Stimulated activated CD8-positive, alpha-beta memory T cell treated with anti-CD3 and anti-CD28 coated beads, Interleukin-15, amount 100 ng/mL, for 24 hours (primary cell): Measurements from ENCODE around the gene LRTM1.

ENCODE experiments used
- DNase-seq: peaks from one replicate; pipeline ENCODE4 v3.0.0-alpha.2; 2020; ENCODE audit warnings: low read depth

LRTM1 gene

GRCh38 chr3:54939557-54940300 lies 11.9 kb upstream of the LRTM1 start:
- DNase-seq: no peak

DNA sequence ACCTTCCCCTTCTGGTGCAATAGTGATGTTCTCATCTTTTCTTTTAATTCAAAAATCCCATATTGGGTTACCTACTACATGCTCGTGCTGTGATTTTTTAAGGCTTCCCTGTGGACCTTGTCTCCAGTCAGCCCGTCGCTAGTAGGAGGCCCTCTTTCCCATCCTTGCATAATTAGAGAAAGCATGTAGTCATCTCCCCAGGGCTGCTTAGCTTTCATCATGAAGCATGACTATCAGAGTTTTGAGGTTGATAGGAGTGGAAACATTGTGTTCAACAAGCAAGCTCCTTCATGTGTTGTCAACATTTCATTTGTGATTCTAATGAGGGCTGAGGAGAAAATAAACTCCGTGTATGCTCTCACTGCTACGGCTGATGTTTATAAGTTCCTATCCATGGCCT lies 8.7 kb upstream of the LRTM1 start:
- no peak for DNase-seq

DNA sequence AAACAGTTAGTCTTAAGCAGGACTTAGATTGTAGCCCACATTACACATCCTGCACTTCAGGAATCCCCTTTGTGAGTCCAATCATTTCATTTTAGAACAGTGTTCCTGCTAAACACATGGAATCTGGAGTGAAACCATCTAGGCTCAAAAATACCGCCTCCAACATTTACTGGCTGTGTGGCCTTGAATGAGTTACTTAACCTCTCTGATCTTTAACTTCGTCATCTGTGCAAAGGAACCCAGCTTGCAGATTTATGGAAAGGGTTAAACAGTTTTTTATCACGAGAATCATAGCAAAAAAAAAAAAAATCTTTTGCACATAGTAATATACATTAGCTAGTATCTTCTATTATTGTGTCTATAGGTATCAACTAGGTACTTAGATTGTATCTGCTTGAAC lies 8.0 kb upstream of the LRTM1 start:
- DNase-seq: no peak

DNA sequence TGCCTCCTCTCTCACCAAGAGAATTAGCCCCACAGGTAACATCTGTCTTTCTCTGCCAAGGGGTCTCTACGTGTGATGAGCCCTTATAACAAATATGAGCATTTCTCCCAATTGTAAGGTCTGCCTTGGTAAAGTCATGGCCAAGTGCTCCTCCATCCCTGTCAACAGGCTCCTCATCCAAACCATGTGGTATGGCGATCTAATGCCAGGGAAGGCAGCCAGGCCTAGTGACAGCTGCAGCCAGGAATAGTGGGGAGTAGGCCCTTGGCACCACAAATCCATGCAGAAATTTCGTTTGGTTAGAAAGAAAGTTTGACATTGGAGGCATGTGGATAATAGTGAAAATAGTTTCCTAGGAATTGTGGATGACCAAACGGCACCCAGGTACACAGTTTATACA lies 4.7 kb upstream of the LRTM1 start:
- DNase-seq: no peak

- DNase-seq: no peak
Measured at GRCh38 chr3:54931182-54931581, 3.3 kb upstream of the LRTM1 start.

- no peak for DNase-seq
Measured at GRCh38 chr3:54918516-54918915, 9.3 kb downstream of the LRTM1 start.

DNA sequence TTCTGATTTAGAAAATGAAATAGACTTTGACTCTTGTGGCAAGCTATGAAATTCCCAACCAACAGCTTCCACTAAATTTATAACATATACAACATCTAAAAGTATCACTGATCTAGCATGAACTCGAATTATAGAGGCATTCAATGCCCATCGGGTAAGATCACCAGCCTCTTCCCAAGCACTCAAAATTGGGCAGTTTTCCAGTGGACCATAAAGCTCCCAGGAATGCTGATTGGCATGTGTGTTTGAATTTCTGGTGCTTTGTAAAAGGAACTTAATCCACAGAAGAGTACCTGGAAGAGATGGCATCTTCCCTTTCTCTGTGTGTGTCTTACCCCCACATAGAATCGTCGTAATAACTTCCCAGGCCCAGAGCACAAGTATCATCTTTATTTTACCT lies 10.0 kb downstream of the LRTM1 start:
- no peak for DNase-seq

GRCh38 chr3:54917174-54917573 lies 10.7 kb downstream of the LRTM1 start:
- DNase-seq: no peak

DNA sequence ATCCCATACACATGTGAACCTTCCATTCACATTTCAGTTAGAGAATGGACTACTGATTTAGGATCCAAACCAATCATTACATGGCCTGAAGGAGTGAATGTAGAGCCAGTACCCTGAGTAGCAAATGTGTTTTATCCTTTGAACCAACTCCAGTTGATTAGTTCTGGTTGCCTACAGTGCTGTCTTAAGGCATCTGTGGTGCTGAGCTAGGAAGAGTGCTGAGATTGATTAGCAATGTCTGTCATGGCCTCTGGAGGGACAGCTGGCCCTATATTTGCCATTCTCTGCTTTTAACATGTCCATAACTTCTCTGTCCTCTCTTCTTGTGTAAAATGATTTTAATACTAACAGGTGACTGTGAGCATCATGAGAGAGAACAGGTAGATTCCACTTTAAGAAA lies 11.1 kb downstream of the LRTM1 start:
- no peak for DNase-seq

- no peak for DNase-seq
Measured at GRCh38 chr3:54915976-54916375, 11.9 kb downstream of the LRTM1 start.

DNA sequence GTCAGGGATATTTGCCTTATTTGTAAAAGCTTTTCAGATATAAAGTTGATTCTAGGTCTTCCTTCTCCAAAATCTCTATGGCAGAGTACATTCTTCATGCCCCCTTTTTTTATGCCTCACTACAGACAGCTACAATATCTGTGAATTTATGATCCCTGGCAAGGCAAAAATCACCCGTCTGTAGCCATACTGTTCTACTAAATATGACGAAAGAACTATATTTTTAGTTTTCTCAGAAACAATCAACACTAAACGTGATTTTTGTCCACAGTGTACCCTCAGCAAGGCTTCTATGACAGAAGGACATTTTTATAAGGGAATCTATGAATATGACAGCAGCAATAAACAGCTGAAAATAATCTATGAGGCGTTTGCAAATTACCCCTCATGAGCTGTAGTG lies 12.7 kb downstream of the LRTM1 start:
- no peak for DNase-seq

GRCh38 chr3:54914180-54914579 lies 13.7 kb downstream of the LRTM1 start:
- no peak for DNase-seq

- DNase-seq: no peak
Measured at GRCh38 chr3:54909191-54909590, 18.7 kb downstream of the LRTM1 start.

DNA sequence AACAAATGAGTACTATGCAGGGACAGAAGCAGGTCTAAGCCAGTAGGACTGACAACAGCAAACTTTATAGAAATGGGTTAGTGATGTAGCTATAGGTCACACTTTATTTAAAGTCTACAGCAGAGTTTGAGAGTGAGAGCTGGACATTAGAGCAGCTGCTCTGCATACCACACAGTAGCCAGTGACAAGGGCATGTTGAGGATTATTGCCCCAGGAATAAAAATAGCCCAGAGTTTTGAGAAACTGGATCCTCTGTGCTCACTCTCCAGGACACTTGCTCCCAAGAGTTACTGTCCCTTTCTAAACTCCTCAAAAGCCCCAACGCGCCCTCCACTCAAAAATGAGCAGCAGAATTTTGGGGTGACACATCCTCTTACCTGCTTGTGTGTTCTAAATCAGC lies 21.1 kb downstream of the LRTM1 start:
- DNase-seq: no peak

GRCh38 chr3:54905920-54906319 lies 21.9 kb downstream of the LRTM1 start:
- no peak for DNase-seq

GRCh38 chr3:54905261-54905888 lies 22.5 kb downstream of the LRTM1 start:
- DNase-seq: no peak

- no peak for DNase-seq
Measured at GRCh38 chr3:54901906-54902685, 25.8 kb downstream of the LRTM1 start.

GRCh38 chr3:54900838-54901591 lies 26.8 kb downstream of the LRTM1 start:
- DNase-seq: no peak

GRCh38 chr3:54899273-54899672 lies 28.6 kb downstream of the LRTM1 start:
- no peak for DNase-seq

DNA sequence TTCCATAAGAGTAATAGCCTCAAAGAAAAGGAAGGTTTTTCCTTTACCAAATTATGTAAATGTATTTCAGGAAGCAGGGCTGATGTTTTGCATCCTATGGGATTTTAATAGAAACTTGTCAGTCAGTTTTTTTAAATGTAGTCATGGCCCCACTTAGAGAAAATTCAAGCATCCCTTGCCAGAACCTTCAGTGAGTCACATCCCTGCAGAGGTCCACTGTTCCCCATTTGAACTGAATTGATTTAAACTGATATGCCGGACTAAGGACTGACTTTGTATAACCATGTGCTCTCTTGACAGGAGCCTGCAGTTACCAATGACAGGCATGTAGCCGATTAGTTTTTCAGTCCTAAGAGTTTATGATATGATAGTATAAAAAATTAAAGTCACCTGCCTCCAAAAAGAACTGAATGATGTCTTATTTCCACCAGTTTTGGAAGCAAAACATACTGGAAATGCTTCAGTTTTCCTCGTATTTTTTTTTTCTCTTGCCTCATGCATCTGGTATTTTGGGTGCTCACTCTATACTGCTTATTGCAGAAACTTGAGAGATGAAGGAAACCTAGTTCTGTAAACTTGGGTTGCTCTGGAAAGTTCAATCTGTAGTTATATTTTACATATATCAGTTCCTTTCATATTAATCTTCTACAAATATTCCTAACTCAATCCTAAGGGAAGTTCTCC lies 30.7 kb downstream of the LRTM1 start:
- no peak for DNase-seq

DNA sequence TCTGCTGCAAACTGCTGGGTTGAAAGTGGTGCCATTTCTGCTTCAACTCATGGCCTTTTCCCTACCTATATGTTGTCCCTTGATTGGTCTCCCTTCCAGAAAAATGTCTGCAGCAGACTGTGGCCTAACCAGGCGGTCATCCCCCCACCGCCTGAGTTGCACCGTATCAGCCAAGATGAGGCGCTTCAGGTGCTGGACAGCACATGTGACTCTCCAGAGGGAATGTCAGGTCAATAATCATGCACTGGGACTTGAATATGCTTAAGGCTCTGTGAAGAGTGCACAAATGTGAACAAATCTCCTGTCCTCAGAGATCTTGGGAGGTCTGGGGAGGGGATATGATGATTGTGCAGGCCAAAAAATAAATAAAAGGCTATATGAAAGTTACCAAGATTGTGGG lies 32.2 kb downstream of the LRTM1 start:
- no peak for DNase-seq

DNA sequence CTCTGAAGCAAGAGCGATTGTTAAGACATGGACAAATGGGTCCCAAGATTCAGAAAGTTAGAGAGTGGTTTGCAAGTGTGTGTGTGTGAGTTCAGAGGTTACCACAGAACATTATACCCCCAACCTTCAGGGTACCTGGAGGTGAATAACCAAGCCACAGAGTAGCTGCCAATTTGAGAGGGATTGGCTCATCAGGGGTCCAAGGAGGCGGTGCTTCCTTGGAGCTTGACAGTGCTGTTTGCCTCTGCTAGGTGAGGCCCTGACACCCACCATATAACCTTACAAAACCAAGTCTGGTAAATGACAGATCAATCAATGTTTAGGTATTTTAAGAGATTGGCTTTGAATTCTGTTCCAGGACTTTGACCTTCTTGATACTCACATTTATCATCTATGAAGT lies 35.7 kb downstream of the LRTM1 start:
- no peak for DNase-seq
